ENCODE results near the gene JARID2. TPM values are rescaled to one million over a fixed set of nuclear protein-coding genes. Genes with fewer than 3 reads are reported as not detected.

Gene JARID2
- total RNA-seq, 1 experiment from 2014 or later, result 6.0 TPM

DNA sequence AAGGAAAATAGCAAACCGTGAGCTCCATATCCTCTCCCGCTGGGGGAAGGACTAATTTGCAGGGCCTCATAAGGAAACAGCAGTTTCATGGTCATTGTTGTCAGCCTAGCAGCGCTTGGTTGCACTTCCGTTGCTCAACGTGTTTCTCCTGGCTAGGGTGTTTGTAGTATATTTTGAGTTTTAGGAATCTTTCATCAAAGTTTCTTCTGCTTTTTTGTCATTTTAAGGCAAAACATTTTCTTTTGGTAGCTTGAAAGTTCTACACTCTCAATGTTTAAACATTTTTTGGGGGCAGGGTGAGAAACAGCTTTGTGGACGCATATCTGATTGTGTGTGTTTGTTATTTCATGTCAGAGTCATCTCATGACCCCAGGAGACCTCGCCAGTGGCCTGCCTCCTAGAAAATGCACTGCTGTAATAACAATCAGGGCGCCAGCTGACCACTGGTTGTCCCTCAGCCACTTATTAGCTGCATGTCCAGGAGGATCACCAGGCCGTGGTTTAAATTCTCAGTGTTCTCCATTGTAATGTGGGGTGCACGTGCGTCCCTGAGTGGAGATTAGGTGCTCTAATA lies 20.6 kb downstream of the JARID2 start:
- CTCF ChIA-PET, result no interaction called here
- no TSS peak for BruUV-seq (replicated peaks)
- no peak for ATAC-seq

DNA sequence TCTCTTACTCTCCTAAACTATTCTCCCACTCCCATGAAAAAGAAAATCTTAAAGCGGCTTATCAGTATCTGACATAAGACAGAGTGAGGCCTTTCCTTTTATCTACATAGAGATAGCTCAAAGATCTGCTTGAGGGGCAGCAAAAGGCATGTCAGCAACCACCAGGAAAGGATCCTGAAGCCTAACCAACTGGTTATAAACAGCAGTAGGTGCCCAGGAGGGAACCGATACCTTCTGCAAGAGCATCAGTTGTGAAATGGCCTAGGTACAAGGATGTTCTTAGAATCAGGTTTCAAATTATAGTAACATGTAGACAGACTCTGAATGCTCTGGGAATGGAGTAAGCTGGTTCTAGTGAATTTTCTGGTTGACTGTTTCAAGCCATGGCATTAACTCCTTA lies 21.4 kb downstream of the JARID2 start:
- no peaks in the 10 kb centered on the region for H3K36me3 ChIP-seq (ENCODE audit: control insufficient read depth, insufficient read depth, low read length)
- DNase-seq (ENCODE audit: low read depth, low spot score), result no peak
- ChIA-PET POLR2A (no interaction called here), CTCF (no interaction called here)
- ATAC-seq, result no peak
- H3K27ac ChIP-seq (ENCODE audit: low read length), result no peak overlapping the region
- in situ Hi-C loops (cut with HindIII; ENCODE audit: low pct_unique_long_range_greater_than_20kb, low sequenced_read_pairs) (no loop called here), intact Hi-C loops (cut with micrococcal nuclease; ENCODE audit: unreplicated experiment) (no loop called here)
- TF ChIP-seq POLR2AphosphoS5 (IDR thresholded peaks at IDR 0.05; ENCODE audit: low read depth, low read length) (no peak), TCF7L2 (IDR thresholded peaks at IDR 0.05; ENCODE audit: low read depth, low read length) (no peak), SIN3A (IDR thresholded peaks at IDR 0.05; ENCODE audit: borderline replicate concordance, insufficient read depth, low read depth, low read length) (no peak)
- TF ChIP-seq, protein P1, sequence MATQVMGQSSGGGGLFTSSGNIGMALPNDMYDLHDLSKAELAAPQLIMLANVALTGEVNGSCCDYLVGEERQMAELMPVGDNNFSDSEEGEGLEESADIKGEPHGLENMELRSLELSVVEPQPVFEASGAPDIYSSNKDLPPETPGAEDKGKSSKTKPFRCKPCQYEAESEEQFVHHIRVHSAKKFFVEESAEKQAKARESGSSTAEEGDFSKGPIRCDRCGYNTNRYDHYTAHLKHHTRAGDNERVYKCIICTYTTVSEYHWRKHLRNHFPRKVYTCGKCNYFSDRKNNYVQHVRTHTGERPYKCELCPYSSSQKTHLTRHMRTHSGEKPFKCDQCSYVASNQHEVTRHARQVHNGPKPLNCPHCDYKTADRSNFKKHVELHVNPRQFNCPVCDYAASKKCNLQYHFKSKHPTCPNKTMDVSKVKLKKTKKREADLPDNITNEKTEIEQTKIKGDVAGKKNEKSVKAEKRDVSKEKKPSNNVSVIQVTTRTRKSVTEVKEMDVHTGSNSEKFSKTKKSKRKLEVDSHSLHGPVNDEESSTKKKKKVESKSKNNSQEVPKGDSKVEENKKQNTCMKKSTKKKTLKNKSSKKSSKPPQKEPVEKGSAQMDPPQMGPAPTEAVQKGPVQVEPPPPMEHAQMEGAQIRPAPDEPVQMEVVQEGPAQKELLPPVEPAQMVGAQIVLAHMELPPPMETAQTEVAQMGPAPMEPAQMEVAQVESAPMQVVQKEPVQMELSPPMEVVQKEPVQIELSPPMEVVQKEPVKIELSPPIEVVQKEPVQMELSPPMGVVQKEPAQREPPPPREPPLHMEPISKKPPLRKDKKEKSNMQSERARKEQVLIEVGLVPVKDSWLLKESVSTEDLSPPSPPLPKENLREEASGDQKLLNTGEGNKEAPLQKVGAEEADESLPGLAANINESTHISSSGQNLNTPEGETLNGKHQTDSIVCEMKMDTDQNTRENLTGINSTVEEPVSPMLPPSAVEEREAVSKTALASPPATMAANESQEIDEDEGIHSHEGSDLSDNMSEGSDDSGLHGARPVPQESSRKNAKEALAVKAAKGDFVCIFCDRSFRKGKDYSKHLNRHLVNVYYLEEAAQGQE (IDR thresholded peaks at IDR 0.05; ENCODE audit: insufficient read depth in 1 of 2, low read depth in 2 of 2, low read length in 1 of 2), result no peak
- TF ChIP-seq, protein P2, sequence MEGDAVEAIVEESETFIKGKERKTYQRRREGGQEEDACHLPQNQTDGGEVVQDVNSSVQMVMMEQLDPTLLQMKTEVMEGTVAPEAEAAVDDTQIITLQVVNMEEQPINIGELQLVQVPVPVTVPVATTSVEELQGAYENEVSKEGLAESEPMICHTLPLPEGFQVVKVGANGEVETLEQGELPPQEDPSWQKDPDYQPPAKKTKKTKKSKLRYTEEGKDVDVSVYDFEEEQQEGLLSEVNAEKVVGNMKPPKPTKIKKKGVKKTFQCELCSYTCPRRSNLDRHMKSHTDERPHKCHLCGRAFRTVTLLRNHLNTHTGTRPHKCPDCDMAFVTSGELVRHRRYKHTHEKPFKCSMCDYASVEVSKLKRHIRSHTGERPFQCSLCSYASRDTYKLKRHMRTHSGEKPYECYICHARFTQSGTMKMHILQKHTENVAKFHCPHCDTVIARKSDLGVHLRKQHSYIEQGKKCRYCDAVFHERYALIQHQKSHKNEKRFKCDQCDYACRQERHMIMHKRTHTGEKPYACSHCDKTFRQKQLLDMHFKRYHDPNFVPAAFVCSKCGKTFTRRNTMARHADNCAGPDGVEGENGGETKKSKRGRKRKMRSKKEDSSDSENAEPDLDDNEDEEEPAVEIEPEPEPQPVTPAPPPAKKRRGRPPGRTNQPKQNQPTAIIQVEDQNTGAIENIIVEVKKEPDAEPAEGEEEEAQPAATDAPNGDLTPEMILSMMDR (IDR thresholded peaks at IDR 0.05), result no peak
- H3K4me1 ChIP-seq (ENCODE audit: control insufficient read depth, insufficient read depth, low read length), result no peaks in the 10 kb centered on the region
- H3K27me3 ChIP-seq (ENCODE audit: control insufficient read depth, insufficient read depth, low read length), result no peaks in the 10 kb centered on the region
- BruUV-seq (replicated peaks), result no TSS peak
- no peak overlapping the region for H3K4me3 ChIP-seq (ENCODE audit: low read depth in 2 of 2, low read length in 2 of 2)
- no peaks in the 10 kb centered on the region for H3K9me3 ChIP-seq (ENCODE audit: control insufficient read depth, insufficient read depth, low read depth, low read length)

More for the DNA sequence above, 20.6 kb downstream of the JARID2 start:
- H3K27ac ChIP-seq (ENCODE audit: low read length), result no peak overlapping the region
- no peaks in the 10 kb centered on the region for H3K27me3 ChIP-seq (ENCODE audit: control insufficient read depth, insufficient read depth, low read length)
- H3K4me3 ChIP-seq (ENCODE audit: low read depth in 2 of 2, low read length in 2 of 2), result no peak overlapping the region
- H3K36me3 ChIP-seq (ENCODE audit: control insufficient read depth, insufficient read depth, low read length), result no peaks in the 10 kb centered on the region
- TF ChIP-seq SIN3A (IDR thresholded peaks at IDR 0.05; ENCODE audit: borderline replicate concordance, insufficient read depth, low read depth, low read length) (no peak), TCF7L2 (IDR thresholded peaks at IDR 0.05; ENCODE audit: low read depth, low read length) (no peak)
- TF ChIP-seq, protein P2 (IDR thresholded peaks at IDR 0.05), result no peak
- TF ChIP-seq, protein P1 (IDR thresholded peaks at IDR 0.05; ENCODE audit: insufficient read depth in 1 of 2, low read depth in 2 of 2, low read length in 1 of 2), result no peak
- no peak for DNase-seq (ENCODE audit: low read depth, low spot score)
- no peaks in the 10 kb centered on the region for H3K9me3 ChIP-seq (ENCODE audit: control insufficient read depth, insufficient read depth, low read depth, low read length)
- H3K4me1 ChIP-seq (ENCODE audit: control insufficient read depth, insufficient read depth, low read length), result no peaks in the 10 kb centered on the region
- intact Hi-C loops (cut with micrococcal nuclease; ENCODE audit: unreplicated experiment), result no loop called here
- POLR2A ChIA-PET, result no interaction called here
- in situ Hi-C loops (cut with HindIII; ENCODE audit: low pct_unique_long_range_greater_than_20kb, low sequenced_read_pairs), result no loop called here
